ENCODE measurements around the gene RPH3AL.

The RPH3AL gene

DNA sequence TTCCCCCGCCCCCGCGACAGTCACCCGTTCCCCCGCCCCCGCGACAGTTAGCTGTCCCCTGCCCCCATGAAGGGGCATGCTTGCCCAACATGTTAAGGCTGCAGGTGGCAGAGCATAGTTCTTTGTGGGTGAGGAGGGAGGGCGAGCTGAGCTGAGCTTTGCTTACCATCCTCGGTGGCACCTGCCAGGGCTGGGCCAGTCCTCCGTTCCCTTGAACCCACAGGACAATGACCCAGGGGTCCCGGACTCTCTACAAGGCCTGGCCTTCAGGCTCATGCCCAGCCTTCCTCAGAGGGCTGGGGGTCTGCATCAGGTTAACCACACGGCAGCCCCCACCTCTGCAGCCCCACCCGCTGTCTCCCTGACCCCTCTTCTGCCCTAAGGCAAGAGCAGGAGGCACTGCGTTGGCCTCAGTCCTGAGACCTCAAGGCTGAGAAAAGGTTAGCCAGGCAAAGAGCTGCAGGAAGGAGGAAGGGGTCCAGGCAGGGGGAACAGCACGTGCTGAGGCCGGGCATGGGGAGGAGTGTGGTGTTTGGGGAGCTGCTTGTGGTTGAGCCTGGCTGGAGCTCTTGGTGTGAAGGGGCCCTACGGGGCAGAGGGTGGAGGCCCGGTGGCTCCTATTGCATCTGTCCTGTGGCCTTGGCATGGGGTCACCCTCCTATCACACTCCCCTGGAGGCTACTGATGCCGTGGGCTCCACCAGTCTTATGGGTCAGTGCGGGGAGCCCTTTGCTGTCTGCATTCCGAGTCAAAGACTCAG is 159.8 kb downstream of the RPH3AL start:
- no peak overlapping the region for H3K4me3 ChIP-seq (ENCODE audit: low read depth, low read length)
- in situ Hi-C loops (cut with HindIII; ENCODE audit: low sequenced_read_pairs) = no loop called here
- TF ChIP-seq, protein P1, sequence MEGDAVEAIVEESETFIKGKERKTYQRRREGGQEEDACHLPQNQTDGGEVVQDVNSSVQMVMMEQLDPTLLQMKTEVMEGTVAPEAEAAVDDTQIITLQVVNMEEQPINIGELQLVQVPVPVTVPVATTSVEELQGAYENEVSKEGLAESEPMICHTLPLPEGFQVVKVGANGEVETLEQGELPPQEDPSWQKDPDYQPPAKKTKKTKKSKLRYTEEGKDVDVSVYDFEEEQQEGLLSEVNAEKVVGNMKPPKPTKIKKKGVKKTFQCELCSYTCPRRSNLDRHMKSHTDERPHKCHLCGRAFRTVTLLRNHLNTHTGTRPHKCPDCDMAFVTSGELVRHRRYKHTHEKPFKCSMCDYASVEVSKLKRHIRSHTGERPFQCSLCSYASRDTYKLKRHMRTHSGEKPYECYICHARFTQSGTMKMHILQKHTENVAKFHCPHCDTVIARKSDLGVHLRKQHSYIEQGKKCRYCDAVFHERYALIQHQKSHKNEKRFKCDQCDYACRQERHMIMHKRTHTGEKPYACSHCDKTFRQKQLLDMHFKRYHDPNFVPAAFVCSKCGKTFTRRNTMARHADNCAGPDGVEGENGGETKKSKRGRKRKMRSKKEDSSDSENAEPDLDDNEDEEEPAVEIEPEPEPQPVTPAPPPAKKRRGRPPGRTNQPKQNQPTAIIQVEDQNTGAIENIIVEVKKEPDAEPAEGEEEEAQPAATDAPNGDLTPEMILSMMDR (IDR thresholded peaks at IDR 0.05; ENCODE audit: low read depth, low read length) = no peak
- no peak for DNase-seq (ENCODE audit: low read depth, low spot score)

GRCh38 chr17:189444-189843 is 163.2 kb downstream of the RPH3AL start:
- DNase-seq (ENCODE audit: low read depth, low spot score) = no peak
- H3K4me3 ChIP-seq (ENCODE audit: low read depth, low read length) = no peak overlapping the region
- in situ Hi-C loops (cut with HindIII; ENCODE audit: low sequenced_read_pairs) = no loop called here
- TF ChIP-seq, protein P1 (IDR thresholded peaks at IDR 0.05; ENCODE audit: low read depth, low read length) = no peak

GRCh38 chr17:187130-187529 is 165.5 kb downstream of the RPH3AL start:
- TF ChIP-seq, protein P1 (IDR thresholded peaks at IDR 0.05; ENCODE audit: low read depth, low read length) = no peak
- DNase-seq (ENCODE audit: low read depth, low spot score) = no peak
- in situ Hi-C loops (cut with HindIII; ENCODE audit: low sequenced_read_pairs) = no loop called here
- no peak overlapping the region for H3K4me3 ChIP-seq (ENCODE audit: low read depth, low read length)

DNA sequence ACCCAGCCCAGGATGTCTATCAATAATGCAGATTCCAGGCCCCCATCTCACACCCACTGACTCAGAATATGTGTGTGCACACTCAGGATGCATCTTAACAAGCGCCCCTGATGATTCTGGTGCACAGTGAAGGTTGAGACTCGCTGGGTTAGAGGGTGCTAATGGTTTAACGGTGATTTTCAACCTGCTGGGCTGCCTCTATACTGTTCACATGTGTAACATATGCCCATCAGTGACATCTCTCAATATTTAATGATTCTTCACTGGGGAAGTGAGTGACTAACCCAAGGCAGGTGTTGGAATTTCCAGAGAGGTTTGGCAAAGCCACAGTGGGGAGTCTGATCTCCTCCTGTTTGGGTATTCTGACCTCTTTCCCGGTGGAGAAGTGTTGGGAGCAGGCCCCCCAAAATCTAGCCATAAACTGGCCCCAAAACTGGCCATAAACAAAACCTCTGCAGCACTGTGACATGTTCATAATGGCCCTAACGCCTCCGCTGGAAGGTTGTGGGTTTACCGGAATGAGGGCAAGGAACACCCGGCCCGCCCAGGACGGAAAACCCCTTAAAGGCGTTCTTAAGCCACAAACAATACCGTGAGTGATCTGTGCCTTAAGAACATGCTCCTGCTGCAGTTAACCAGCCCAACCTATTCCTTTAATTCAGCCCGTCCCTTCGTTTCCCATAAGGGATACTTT is 167.0 kb downstream of the RPH3AL start:
- no peak for DNase-seq (ENCODE audit: low read depth, low spot score)
- in situ Hi-C loops (cut with HindIII; ENCODE audit: low sequenced_read_pairs) = no loop called here
- no peak overlapping the region for H3K4me3 ChIP-seq (ENCODE audit: low read depth, low read length)
- TF ChIP-seq, protein P1 (IDR thresholded peaks at IDR 0.05; ENCODE audit: low read depth, low read length) = no peak

GRCh38 chr17:183021-183420 is 169.6 kb downstream of the RPH3AL start:
- H3K4me3 ChIP-seq (ENCODE audit: low read depth, low read length) = no peak overlapping the region
- in situ Hi-C loops (cut with HindIII; ENCODE audit: low sequenced_read_pairs) = no loop called here
- TF ChIP-seq, protein P1 (IDR thresholded peaks at IDR 0.05; ENCODE audit: low read depth, low read length) = no peak
- DNase-seq (ENCODE audit: low read depth, low spot score) = no peak

DNA sequence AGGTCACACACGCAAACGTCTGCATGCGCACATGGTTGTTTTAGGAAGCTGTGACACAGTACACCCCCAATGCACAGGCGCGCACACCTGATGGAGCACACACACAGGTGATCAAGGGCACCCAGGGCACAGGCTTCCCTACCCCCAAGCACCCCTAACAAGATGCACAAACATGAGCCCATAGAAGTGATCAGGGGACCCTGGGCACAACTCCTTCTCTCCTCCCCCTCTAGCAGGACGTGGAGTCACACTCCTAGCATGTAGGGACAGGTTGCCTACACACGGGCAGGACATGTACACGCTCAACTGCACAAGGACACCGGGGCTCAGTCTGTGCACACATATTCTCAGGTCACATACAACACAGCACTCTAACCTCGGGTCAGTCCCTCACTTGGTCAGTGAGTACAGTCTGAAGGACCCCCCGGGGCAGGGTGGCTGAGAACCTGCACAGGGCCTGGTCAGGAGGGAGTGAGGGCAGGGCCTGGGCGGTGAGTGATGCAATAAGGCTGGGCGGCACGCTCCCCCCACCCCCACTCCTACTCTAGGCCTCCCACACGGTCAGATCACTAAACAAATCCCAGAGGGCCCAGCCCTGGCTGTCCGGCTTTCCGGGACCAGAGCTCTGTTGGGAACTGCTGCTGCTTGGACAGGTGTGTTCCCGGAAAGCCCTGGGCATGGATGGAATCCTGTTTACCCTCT is 170.4 kb downstream of the RPH3AL start:
- no peak for DNase-seq (ENCODE audit: low read depth, low spot score)
- H3K4me3 ChIP-seq (ENCODE audit: low read depth, low read length) = no peak overlapping the region
- in situ Hi-C loops (cut with HindIII; ENCODE audit: low sequenced_read_pairs) = no loop called here
- TF ChIP-seq, protein P1 (IDR thresholded peaks at IDR 0.05; ENCODE audit: low read depth, low read length) = no peak

Measured in astrocyte of the spinal cord (primary cell).